HG03521 (cell line): ENCODE results near the gene MMAA.
"Not testable (repeated sequence)": the region's sequence is repeated elsewhere in the genome, so short reads cannot be mapped to it uniquely, and the experiment has no call there.

ENCODE experiments used
- ATAC-seq: cut with Tn5 transposase; IDR thresholded peaks from one replicate; pipeline ENCODE4 v1.9.1; 2021; ENCODE audit warnings: mild to moderate bottlenecking, moderate library complexity; ENCODE audit not compliant: unreplicated experiment

The MMAA gene

GRCh38 chr4:145626623-145626982, 7.4 kb downstream of the MMAA start:
- ATAC-seq: no peak

DNA sequence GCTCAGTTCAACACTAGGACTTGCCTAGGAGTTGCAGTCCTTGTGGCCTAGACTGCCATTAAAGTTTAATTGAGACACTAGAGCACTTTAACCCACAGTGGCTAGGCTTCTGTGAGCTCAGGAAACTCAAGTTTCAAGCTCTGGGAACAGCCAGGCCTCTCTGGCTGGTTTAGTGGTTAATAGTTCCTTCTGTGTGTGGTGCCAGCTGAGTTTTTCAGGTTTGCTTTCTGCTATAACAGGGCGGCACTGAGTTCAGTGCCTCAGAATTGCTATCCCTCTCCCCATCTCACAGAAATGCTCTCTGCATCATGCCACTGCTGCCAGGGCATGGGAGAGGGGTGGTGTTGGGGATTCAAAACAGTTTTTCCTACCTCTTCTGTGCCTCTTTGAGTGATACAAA, 15.9 kb downstream of the MMAA start:
- no peak for ATAC-seq

GRCh38 chr4:145635630-145636029, 16.4 kb downstream of the MMAA start:
- ATAC-seq: no peak

GRCh38 chr4:145639186-145639698, 20.1 kb downstream of the MMAA start:
- no peak for ATAC-seq

DNA sequence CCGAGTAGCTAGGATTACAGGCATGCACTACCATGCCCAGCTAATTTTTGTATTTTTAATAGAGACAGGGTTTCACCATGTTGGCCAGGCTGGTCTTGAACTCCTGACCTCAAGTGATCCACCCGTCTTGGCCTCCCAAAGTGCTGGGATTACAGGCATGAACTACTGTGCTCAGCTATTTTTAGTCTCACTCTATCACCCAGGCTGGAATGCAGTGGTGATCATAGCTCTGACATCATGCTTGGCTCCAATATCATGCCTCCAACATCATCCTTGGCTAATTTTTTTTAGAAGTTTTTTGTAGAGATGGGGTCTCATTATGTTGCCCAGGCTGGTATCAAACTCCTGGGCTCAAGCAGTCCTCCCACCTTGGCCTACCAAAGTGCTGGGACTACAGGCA, 21.1 kb downstream of the MMAA start:
- not testable (repeated sequence) for ATAC-seq

DNA sequence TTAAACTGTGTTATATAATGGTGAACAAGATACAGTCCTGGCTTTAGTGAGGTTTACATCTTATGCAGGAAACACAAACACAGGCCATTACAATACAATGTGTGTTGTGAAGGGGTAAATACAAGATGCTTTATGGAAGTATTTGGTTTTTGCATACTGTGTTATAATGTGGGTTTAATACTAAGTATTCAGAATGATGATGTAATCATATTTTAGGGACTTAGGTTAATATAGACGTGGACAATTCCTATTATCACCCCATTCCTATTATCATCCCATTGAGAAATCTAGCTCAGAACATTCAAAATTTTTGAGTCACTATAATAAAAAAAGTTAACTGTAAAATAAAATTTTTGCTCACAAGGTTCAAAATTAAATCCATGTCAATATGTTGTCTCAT, 24.1 kb downstream of the MMAA start:
- no peak for ATAC-seq

DNA sequence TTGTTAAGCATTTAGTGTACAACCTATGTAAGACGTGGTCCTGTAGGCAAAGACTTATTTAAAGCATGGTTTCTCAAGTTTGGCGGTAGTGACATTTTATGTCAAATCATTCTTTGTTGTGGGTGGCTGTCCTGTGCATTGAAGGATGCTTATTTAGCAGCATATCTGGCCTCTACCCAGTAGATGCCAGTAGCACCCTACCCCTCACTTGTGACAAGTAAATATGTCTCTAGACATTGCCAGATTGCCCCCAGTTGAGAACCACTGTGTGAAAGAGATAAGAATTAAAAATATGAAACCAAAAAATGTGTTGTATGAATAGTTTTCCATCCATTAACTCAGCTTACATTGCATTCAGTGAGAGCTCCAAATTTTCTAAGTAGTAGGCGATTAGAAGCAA, 25.5 kb downstream of the MMAA start:
- no peak for ATAC-seq

- no peak for ATAC-seq
These were observed 37.0 kb downstream of the MMAA start for GRCh38 chr4:145656156-145656555.

GRCh38 chr4:145660064-145660463, 40.9 kb downstream of the MMAA start:
- no peak for ATAC-seq

- no peak for ATAC-seq
These were observed 44.0 kb downstream of the MMAA start for GRCh38 chr4:145663194-145663593.

- no peak for ATAC-seq
These were observed 46.6 kb downstream of the MMAA start for GRCh38 chr4:145665773-145666172.

- ATAC-seq: no peak
These were observed 51.2 kb downstream of the MMAA start for GRCh38 chr4:145670422-145670821.

GRCh38 chr4:145679520-145679919, 60.3 kb downstream of the MMAA start:
- no peak for ATAC-seq

DNA sequence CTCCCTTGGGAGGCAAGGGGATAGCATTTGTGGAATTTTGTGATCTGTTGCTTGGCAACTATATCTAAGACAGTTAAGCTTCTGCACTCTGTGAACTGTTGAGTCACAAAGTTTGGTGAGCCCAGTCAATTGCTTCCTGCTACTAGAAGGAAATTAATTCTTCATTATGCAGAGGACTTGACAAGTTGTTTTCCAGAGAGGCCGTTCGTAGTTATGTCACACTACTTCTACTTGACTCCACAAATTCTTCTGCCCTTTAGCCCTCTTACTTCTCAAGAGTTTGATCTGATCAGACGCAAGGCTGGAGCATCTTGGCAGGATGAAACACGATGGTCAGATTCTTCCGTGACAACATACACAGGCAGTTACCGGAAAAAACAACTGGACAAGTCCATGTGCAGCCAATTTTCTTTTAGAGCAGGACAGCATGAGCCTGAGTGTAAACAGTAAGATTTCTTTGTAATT, 60.8 kb downstream of the MMAA start, which contains the start of gene C4orf51:
Gene C4orf51 (plus strand): TSS at position 156 of the 465 bp plus-strand sequence. CDS start 58 bp downstream, at position 214.
- ATAC-seq: no peak

- ATAC-seq: no peak
These were observed 61.7 kb downstream of the MMAA start for GRCh38 chr4:145680902-145681301.

GRCh38 chr4:145681518-145681917, 62.3 kb downstream of the MMAA start:
- ATAC-seq: no peak

GRCh38 chr4:145681956-145682355, 62.8 kb downstream of the MMAA start:
- no peak for ATAC-seq

- no peak for ATAC-seq
These were observed 67.8 kb downstream of the MMAA start for GRCh38 chr4:145686991-145687390.

GRCh38 chr4:145690610-145691009, 71.4 kb downstream of the MMAA start:
- ATAC-seq: no peak

DNA sequence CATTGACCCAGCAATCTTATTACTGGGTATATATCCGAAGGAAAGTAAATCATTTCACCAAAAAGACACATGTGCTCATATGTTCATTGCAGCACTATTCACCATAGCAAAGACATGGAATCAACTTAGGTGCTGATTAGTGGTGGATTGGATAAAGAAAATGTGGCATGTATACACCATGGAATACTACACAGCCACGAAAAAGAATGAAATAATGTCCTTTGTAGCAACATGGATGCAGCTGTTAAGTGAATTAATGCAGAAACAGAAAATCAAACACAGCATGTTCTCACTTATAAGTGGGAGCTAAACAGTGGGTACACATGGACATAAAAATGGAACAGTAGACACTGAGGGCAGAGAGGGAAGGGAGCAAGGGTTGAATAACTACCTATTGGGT, 72.2 kb downstream of the MMAA start:
- ATAC-seq: not testable (repeated sequence)

- ATAC-seq: no peak
These were observed 75.7 kb downstream of the MMAA start for GRCh38 chr4:145694929-145695328.

DNA sequence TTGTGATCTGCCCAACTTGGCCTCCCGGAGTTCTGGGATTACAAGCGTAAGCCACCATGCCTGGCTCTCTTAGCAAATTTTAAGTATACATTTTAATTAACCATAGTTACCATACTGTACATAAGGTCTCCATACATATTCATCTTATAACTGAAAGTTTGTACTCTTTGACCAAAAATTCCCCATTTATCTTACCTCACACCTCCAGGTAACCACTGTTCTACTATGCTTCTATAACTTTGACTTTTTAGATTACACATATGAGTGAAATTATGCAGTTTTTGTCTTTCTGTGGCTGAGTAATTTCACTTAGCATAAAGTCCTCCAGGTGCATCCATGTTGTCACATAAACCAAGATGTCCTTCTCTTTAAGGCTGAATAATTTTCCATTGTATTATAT, 78.1 kb downstream of the MMAA start:
- ATAC-seq: no peak

DNA sequence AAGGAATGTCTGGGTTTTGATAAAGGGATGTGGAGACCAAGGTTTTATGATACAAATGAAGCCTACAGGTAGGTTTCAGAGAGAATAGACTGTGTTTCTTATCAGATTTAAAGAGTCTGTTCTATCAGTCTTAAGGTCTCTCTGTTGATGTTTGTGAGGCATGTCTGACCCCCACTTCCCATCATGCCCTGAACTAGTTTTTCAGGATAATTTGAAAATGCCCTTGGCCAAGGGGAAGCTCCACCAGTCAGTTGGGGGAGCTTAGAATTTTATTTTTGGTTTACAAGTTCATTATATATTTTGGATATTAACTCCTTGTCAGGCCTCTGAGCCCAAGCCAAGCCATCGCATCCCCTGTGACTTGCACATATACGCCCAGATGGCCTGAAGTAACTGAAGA, 79.3 kb downstream of the MMAA start:
- no peak for ATAC-seq
